Activated naive CD4-positive, alpha-beta T cell treated with anti-CD3 and anti-CD28 coated beads, Interleukin-2, amount 10 ng/mL, durations not matched to agents 7 days and 5 days (primary cell): ENCODE data around the gene NCK1.
A peak's percentile ranks its signal among the peaks of the same experiment; 100 is the strongest.
"Not testable (repeated sequence)": the region's sequence is repeated elsewhere in the genome, so short reads cannot be mapped to it uniquely, and the experiment has no call there.

ENCODE experiments used
- CTCF ChIA-PET: fragments of 350-600 bp; sonication (Branson Sonifier 250); formaldehyde crosslinking; loops from one replicate; lab custom pipeline; 2021; ENCODE audit warnings: antibody characterized with exemption; lab: Charles Lee
- DNase-seq: peaks from one replicate; pipeline ENCODE4 v3.0.0-alpha.2; 2020
- H3K27ac Mint-ChIP-seq: one replicate; pipeline ENCODE4 v1.8.0; 2021; ENCODE audit warnings: mild to moderate bottlenecking, moderate library complexity, mixed read lengths
- H3K27me3 Mint-ChIP-seq: one replicate; pipeline ENCODE4 v1.8.0; 2021; ENCODE audit warnings: mild to moderate bottlenecking, mixed read lengths
- H3K36me3 Mint-ChIP-seq: one replicate; pipeline ENCODE4 v1.8.0; 2021; ENCODE audit warnings: mixed read lengths
- H3K4me1 Mint-ChIP-seq: one replicate; pipeline ENCODE4 v1.8.0; 2021; ENCODE audit warnings: mixed read lengths
- H3K4me3 Mint-ChIP-seq: one replicate; pipeline ENCODE4 v1.8.0; 2021; ENCODE audit warnings: mild to moderate bottlenecking, moderate library complexity, mixed read lengths
- H3K9me3 Mint-ChIP-seq: one replicate; pipeline ENCODE4 v1.8.0; 2021; ENCODE audit warnings: mixed read lengths

Gene NCK1

GRCh38 chr3:136982520-136983138 lies 120.6 kb downstream of the NCK1 start:
- DNase-seq, result no peak
- no peaks in the 10 kb centered on the region for H3K9me3 Mint-ChIP-seq
- no peak overlapping the region for H3K4me3 Mint-ChIP-seq
- no peaks in the 10 kb centered on the region for H3K4me1 Mint-ChIP-seq
- H3K27ac Mint-ChIP-seq, result no peak overlapping the region
- no peaks in the 10 kb centered on the region for H3K27me3 Mint-ChIP-seq
- CTCF ChIA-PET, result no interaction called here
- H3K36me3 Mint-ChIP-seq, result no peaks in the 10 kb centered on the region

- CTCF ChIA-PET, result interaction anchor here (1.4 kb wide), 1 partner anchor 29 kb away, joined by 3 read pairs; no protein-coding TSS in a partner anchor
- no peaks in the 10 kb centered on the region for H3K27me3 Mint-ChIP-seq
- H3K36me3 Mint-ChIP-seq, result no peaks in the 10 kb centered on the region
- no peak for DNase-seq
- H3K4me1 Mint-ChIP-seq, result no peaks in the 10 kb centered on the region
- no peaks in the 10 kb centered on the region for H3K9me3 Mint-ChIP-seq
- no peak overlapping the region for H3K4me3 Mint-ChIP-seq
- no peak overlapping the region for H3K27ac Mint-ChIP-seq
These were observed 122.8 kb downstream of the NCK1 start for GRCh38 chr3:136984837-136985236.

GRCh38 chr3:136987398-136987980 lies 125.5 kb downstream of the NCK1 start:
- CTCF ChIA-PET, H3K4me3 Mint-ChIP-seq, H3K27ac Mint-ChIP-seq, H3K9me3 Mint-ChIP-seq, H3K36me3 Mint-ChIP-seq, H3K4me1 Mint-ChIP-seq, H3K27me3 Mint-ChIP-seq, DNase-seq: not testable (repeated sequence)

GRCh38 chr3:136988651-136989050 lies 126.6 kb downstream of the NCK1 start:
- Mint-ChIP-seq H3K9me3 (no peaks in the 10 kb centered on the region), H3K27ac (no peak overlapping the region), H3K4me3 (no peak overlapping the region), H3K27me3 (no peaks in the 10 kb centered on the region), H3K4me1 (no peaks in the 10 kb centered on the region), H3K36me3 (no peaks in the 10 kb centered on the region)
- CTCF ChIA-PET, result no interaction called here
- DNase-seq, result no peak

GRCh38 chr3:136989781-136990524 lies 127.9 kb downstream of the NCK1 start:
- CTCF ChIA-PET, result no interaction called here
- no peaks in the 10 kb centered on the region for H3K36me3 Mint-ChIP-seq
- H3K4me3 Mint-ChIP-seq, result no peak overlapping the region
- no peak for DNase-seq
- no peaks in the 10 kb centered on the region for H3K27me3 Mint-ChIP-seq
- H3K9me3 Mint-ChIP-seq, result no peaks in the 10 kb centered on the region
- peak overlapping the region; percentile 35 for H3K27ac Mint-ChIP-seq
- H3K4me1 Mint-ChIP-seq, result peaks cover 1% of the 10 kb centered on the region

GRCh38 chr3:136990826-136991225 lies 128.8 kb downstream of the NCK1 start:
- H3K4me1 Mint-ChIP-seq, result peaks cover 2% of the 10 kb centered on the region
- H3K27ac Mint-ChIP-seq, result no peak overlapping the region
- H3K4me3 Mint-ChIP-seq, result no peak overlapping the region
- H3K27me3 Mint-ChIP-seq, result no peaks in the 10 kb centered on the region
- H3K9me3 Mint-ChIP-seq, result no peaks in the 10 kb centered on the region
- no peaks in the 10 kb centered on the region for H3K36me3 Mint-ChIP-seq
- CTCF ChIA-PET, result no interaction called here
- no peak for DNase-seq

GRCh38 chr3:136992115-136992514 lies 130.1 kb downstream of the NCK1 start:
- DNase-seq, result no peak
- H3K9me3 Mint-ChIP-seq, result no peaks in the 10 kb centered on the region
- no peak overlapping the region for H3K27ac Mint-ChIP-seq
- H3K27me3 Mint-ChIP-seq, result no peaks in the 10 kb centered on the region
- H3K4me1 Mint-ChIP-seq, result peaks cover 2% of the 10 kb centered on the region
- CTCF ChIA-PET, result no interaction called here
- no peaks in the 10 kb centered on the region for H3K36me3 Mint-ChIP-seq
- H3K4me3 Mint-ChIP-seq, result no peak overlapping the region

GRCh38 chr3:136994772-136995516 lies 132.9 kb downstream of the NCK1 start:
- CTCF ChIA-PET, result interaction anchor here (0.6 kb wide), 1 partner anchor 156 kb away, joined by 3 read pairs; no protein-coding TSS in a partner anchor
- DNase-seq, result no peak
- H3K27ac Mint-ChIP-seq, result no peak overlapping the region

GRCh38 chr3:136995652-136996051 lies 133.6 kb downstream of the NCK1 start:
- Mint-ChIP-seq H3K4me1 (peaks cover 2% of the 10 kb centered on the region), H3K36me3 (no peaks in the 10 kb centered on the region), H3K27ac (no peak overlapping the region), H3K9me3 (no peaks in the 10 kb centered on the region), H3K4me3 (no peak overlapping the region), H3K27me3 (no peaks in the 10 kb centered on the region)
- DNase-seq, result no peak
- CTCF ChIA-PET, result no interaction called here

More at GRCh38 chr3:136994772-136995516, 132.9 kb downstream of the NCK1 start:
- Mint-ChIP-seq H3K4me3 (no peak overlapping the region), H3K36me3 (no peaks in the 10 kb centered on the region), H3K27me3 (no peaks in the 10 kb centered on the region), H3K9me3 (no peaks in the 10 kb centered on the region), H3K4me1 (peaks cover 2% of the 10 kb centered on the region)
